ENCODE measurements around the gene STIM2.

Gene STIM2

GRCh38 chr4:27046851-27047250 is 186.2 kb downstream of the STIM2 start:
- DNase-seq (ENCODE audit: low spot score): no peak

DNA sequence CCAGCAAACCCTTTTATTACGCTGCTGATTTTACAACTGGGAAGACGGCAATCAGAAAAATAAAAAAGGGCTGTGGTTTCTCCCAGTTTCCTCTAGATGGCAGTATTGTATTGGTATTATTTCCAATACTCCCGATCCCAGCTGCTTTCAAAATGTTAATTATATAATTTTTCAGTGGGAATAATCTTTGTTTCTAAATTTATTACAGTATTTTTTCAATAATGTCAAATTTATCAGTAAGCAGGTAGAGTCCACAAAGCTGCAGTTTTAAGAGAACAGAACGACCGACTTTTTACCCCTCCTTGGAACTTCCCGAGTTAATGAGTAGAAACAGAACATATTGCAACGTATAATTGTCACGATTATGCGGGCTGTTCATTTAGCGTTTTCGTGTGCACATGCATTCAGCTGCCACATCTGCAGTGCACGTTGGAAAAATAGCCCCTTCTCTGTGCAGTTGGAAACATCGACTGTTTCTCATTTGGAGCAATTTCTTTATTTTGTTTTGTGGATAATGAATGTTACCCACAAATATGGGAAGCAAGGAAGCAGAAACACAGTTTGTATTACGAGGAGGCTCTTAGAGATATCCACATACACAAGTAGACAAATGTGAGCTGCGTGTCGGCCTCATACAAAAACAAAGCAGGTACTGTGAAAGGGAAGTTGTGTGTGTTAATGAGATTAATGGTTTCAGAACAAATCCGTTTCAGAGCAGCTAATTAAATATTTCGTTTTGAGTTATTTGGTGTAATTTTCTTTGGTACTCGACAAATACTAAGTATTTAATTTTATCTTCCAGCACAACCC is 188.0 kb downstream of the STIM2 start:
- peak; percentile 43 for DNase-seq (ENCODE audit: low spot score)

GRCh38 chr4:27049239-27049829 is 188.7 kb downstream of the STIM2 start:
- DNase-seq (ENCODE audit: low spot score): no peak

- no peak for DNase-seq (ENCODE audit: low spot score)
These were observed 190.1 kb downstream of the STIM2 start for GRCh38 chr4:27050731-27051130.

DNA sequence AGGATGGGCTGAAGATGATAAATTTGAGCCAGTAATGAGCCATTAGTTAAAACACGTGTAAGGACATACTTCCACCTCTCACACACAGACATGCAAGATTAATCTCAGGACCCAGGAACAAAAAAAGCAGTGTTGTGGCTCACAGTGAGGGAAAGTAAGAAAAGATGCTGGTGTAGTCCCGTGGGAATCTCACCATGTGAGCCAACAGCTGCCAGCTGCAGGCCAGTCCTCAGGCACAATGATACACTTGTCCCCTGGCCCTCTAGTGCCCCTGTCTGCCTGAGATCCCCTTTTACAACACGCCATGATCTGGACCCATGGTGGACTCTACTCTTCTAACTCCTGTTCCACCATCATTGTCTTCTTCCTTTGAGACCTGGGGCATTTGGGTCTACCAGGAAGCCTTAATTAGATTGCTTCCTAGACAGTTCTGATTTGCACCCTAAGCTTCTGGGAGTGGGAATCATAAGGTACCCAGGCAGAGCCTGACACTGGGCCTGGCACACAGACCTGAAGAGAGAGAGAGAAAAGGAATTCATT is 194.7 kb downstream of the STIM2 start:
- no peak for DNase-seq (ENCODE audit: low spot score)

DNA sequence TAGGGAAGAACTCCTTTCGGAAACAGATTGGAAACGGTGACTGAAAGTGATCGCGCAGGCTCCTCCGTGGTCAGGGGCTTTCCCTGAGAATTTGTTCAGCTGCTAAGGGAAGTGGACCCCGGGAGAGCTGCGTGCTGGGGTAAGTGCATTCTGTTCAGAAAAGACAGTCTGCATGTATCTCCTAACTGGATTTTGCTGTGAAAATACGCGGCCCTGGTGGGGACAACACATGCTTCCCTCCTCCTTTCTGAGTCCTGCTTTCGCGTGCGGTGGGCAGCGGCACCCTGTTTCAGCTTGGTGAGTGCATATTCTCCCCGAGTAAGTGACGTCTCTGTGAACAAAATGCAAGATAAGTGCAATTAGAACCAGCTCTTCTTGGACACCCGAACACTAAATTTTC is 195.6 kb downstream of the STIM2 start:
- DNase-seq (ENCODE audit: low spot score): no peak

GRCh38 chr4:27057053-27057452 is 196.4 kb downstream of the STIM2 start:
- no peak for DNase-seq (ENCODE audit: low spot score)

- no peak for DNase-seq (ENCODE audit: low spot score)
These were observed 197.0 kb downstream of the STIM2 start for GRCh38 chr4:27057662-27058061.

- DNase-seq (ENCODE audit: low spot score): no peak
These were observed 198.3 kb downstream of the STIM2 start for GRCh38 chr4:27058819-27059406.

- no peak for DNase-seq (ENCODE audit: low spot score)
These were observed 198.8 kb downstream of the STIM2 start for GRCh38 chr4:27059446-27059845.

- DNase-seq (ENCODE audit: low spot score): no peak
These were observed 201.6 kb downstream of the STIM2 start for GRCh38 chr4:27062256-27062655.

GRCh38 chr4:27066591-27066990 is 205.9 kb downstream of the STIM2 start:
- no peak for DNase-seq (ENCODE audit: low spot score)

- DNase-seq (ENCODE audit: low spot score): no peak
These were observed 207.7 kb downstream of the STIM2 start for GRCh38 chr4:27068151-27068867.
